PC-3 (cell line): ENCODE measurements around the gene WFDC11. TPM values are rescaled to one million over a fixed set of nuclear protein-coding genes. Genes with fewer than 3 reads are reported as not detected.

Experiments
- ATAC-seq: fragments of 200-7000 bp; cut with Tn5 transposase; 2 replicates; pipeline ENCODE4 v1.9.1; 2020; ENCODE audit warnings: mild to moderate bottlenecking, moderate library complexity
- BruUV-seq: library from RNA; stranded (reverse); fragments of 400-500 nt; replicated peaks from 2 replicates; lab custom pipeline; 2021; lab: Mats Ljungman, UMichigan
- CTCF ChIA-PET: fragments of 300-600 bp; sonication (Branson Sonifier 250); formaldehyde crosslinking; loops from one replicate; lab custom pipeline; 2022; ENCODE audit warnings: antibody characterized with exemption; lab: Charles Lee
- POLR2A ChIA-PET: fragments of 300-600 bp; sonication (Branson Sonifier 250); formaldehyde crosslinking; loops from one replicate; lab custom pipeline; 2022; ENCODE audit warnings: antibody characterized with exemption; ENCODE audit not compliant: unreplicated experiment; lab: Charles Lee
- DNase-seq: peaks from one replicate; pipeline ENCODE4 v3.0.0-alpha.2; 2015
- H2AFZ ChIP-seq: fragments of 300-600 bp; sonication (generic); 2 replicates; pipeline ENCODE4 v1.6.0; 2016; ENCODE audit warnings: antibody characterized with exemption, low read length
- H3F3A ChIP-seq: fragments of 300-600 bp; sonication (generic); one replicate; pipeline ENCODE4 v1.6.0; 2017; ENCODE audit warnings: antibody characterized with exemption, low read length, control low read depth, mild to moderate bottlenecking; ENCODE audit not compliant: unreplicated experiment
- H3K27ac ChIP-seq: fragments of 300-600 bp; sonication (generic); 2 replicates; pipeline ENCODE4 v1.5.1; 2016; ENCODE audit warnings: mild to moderate bottlenecking, low read length
- H3K27me3 ChIP-seq: fragments of 300-600 bp; sonication (generic); 2 replicates; pipeline ENCODE4 v1.6.1; 2016; ENCODE audit warnings: low read length, mixed read lengths
- H3K36me3 ChIP-seq: fragments of 300-600 bp; sonication (generic); 2 replicates; pipeline ENCODE4 v1.6.1; 2016; ENCODE audit warnings: low read depth, mixed run types, low read length, mixed read lengths
- H3K4me1 ChIP-seq: fragments of 300-600 bp; sonication (generic); 2 replicates; pipeline ENCODE4 v1.5.1; 2016; ENCODE audit warnings: low read length; ENCODE audit not compliant: insufficient read depth
- H3K4me2 ChIP-seq: fragments of 300-600 bp; sonication (generic); 2 replicates; pipeline ENCODE4 v1.6.0; 2016; ENCODE audit warnings: low read length
- H3K4me3 ChIP-seq: fragments of 300-600 bp; sonication (generic); 2 replicates; pipeline ENCODE4 v1.5.1; 2016; ENCODE audit warnings: mild to moderate bottlenecking, low read length, mixed read lengths
- H3K79me2 ChIP-seq: fragments of 300-600 bp; sonication (generic); 2 replicates; pipeline ENCODE4 v1.6.1; 2017; ENCODE audit warnings: low read length, mixed read lengths
- H3K9ac ChIP-seq: fragments of 300-600 bp; sonication (generic); 2 replicates; pipeline ENCODE4 v1.6.0; 2016; ENCODE audit warnings: mild to moderate bottlenecking, low read length
- H3K9me2 ChIP-seq: fragments of 300-600 bp; sonication (generic); replicated peaks from 2 replicates; pipeline ENCODE4 v1.6.1; 2016; ENCODE audit warnings: mixed run types, low read length, mixed read lengths
- H3K9me3 ChIP-seq: fragments of 300-600 bp; sonication (generic); 2 replicates; pipeline ENCODE4 v1.6.1; 2016; ENCODE audit warnings: low read length, mixed read lengths
- H4K20me1 ChIP-seq: fragments of 300-600 bp; sonication (generic); 2 replicates; pipeline ENCODE4 v1.6.1; 2016; ENCODE audit warnings: low read length, mixed read lengths
- CTCF ChIP-seq: fragments of 300-600 bp; sonication (generic); conservative IDR thresholded peaks from 2 replicates; pipeline ENCODE4 v1.5.1; 2017; ENCODE audit warnings: antibody characterized with exemption, low read depth, mild to moderate bottlenecking, low read length
- EZH2 ChIP-seq: fragments of 300-600 bp; sonication (generic); IDR thresholded peaks from one replicate; pipeline ENCODE4 v1.6.1; 2017; ENCODE audit warnings: antibody characterized with exemption, mild to moderate bottlenecking, low read length; ENCODE audit not compliant: unreplicated experiment
- EZH2phosphoT487 ChIP-seq: fragments of 300-600 bp; sonication (generic); IDR thresholded peaks from 2 replicates; pipeline ENCODE4 v1.6.1; 2018; ENCODE audit warnings: mild to moderate bottlenecking, antibody characterized with exemption, low read length, borderline replicate concordance
- intact Hi-C: fragments of 100-400 bp; cut with micrococcal nuclease; formaldehyde crosslinking; loops from 2 replicates; pipeline ENCODE4 v1.9.0; 2023
- total RNA-seq: library from RNA; depleted of rRNA; stranded (reverse); fragments of >200 nt; gene quantifications from 2 replicates; pipeline ENCODE4 v1.2.3, GENCODE V29; 2014

Gene WFDC11
- total RNA-seq, 1 experiment from 2014 or later, result not detected

GRCh38 chr20:45649312-45649863, 20.7 kb downstream of the WFDC11 start:
- no peaks in the 10 kb centered on the region for H3K4me1 ChIP-seq
- H3K9me2 ChIP-seq, result no peaks in the 10 kb centered on the region
- no peaks in the 10 kb centered on the region for H3K79me2 ChIP-seq
- no peak for DNase-seq
- no peaks in the 10 kb centered on the region for H3K36me3 ChIP-seq
- no peaks in the 10 kb centered on the region for H3F3A ChIP-seq
- TF ChIP-seq CTCF (no peak), EZH2 (no peak), EZH2phosphoT487 (no peak)
- intact Hi-C loops, result no loop called here
- no TSS peak for BruUV-seq
- H3K4me2 ChIP-seq, result no peak overlapping the region
- no peak overlapping the region for H2AFZ ChIP-seq
- H3K27ac ChIP-seq, result no peak overlapping the region
- no peak overlapping the region for H3K4me3 ChIP-seq
- H3K9me3 ChIP-seq, result no peaks in the 10 kb centered on the region
- no peaks in the 10 kb centered on the region for H3K27me3 ChIP-seq
- ATAC-seq, result no peak
- POLR2A ChIA-PET, result no interaction called here
- CTCF ChIA-PET, result no interaction called here
- H4K20me1 ChIP-seq, result no peaks in the 10 kb centered on the region
- no peak overlapping the region for H3K9ac ChIP-seq

- Histone ChIP-seq H4K20me1 (no peaks in the 10 kb centered on the region), H3K4me3 (no peak overlapping the region), H2AFZ (no peak overlapping the region), H3K9me3 (no peaks in the 10 kb centered on the region), H3F3A (no peaks in the 10 kb centered on the region), H3K4me2 (no peak overlapping the region), H3K9me2 (no peaks in the 10 kb centered on the region), H3K27ac (no peak overlapping the region), H3K27me3 (0 out of 2 replicates have a peak, but pooled peaks cover 5% of the 10 kb centered on the region), H3K9ac (no peak overlapping the region), H3K79me2 (no peaks in the 10 kb centered on the region), H3K4me1 (no peaks in the 10 kb centered on the region), H3K36me3 (no peaks in the 10 kb centered on the region)
- DNase-seq, result no peak
- BruUV-seq, result no TSS peak
- TF ChIP-seq EZH2phosphoT487 (no peak), CTCF (no peak), EZH2 (no peak)
- ChIA-PET CTCF (no interaction called here), POLR2A (interaction anchor here (0.5 kb wide), 1 partner anchor 18 kb away, joined by 3 read pairs; no protein-coding TSS in a partner anchor)
- ATAC-seq, result no peak
- intact Hi-C loops, result no loop called here
Measured at GRCh38 chr20:45647441-45648050, 22.5 kb downstream of the WFDC11 start.

- POLR2A ChIA-PET, result no interaction called here
- H3K36me3 ChIP-seq, result no peaks in the 10 kb centered on the region
- H3K9ac ChIP-seq, result no peak overlapping the region
Measured at GRCh38 chr20:45646875-45647274, 23.2 kb downstream of the WFDC11 start.

More at GRCh38 chr20:45646875-45647274, 23.2 kb downstream of the WFDC11 start:
- CTCF ChIA-PET, result no interaction called here
- no peaks in the 10 kb centered on the region for H3K4me1 ChIP-seq
- H3K4me2 ChIP-seq, result no peak overlapping the region
- no peak overlapping the region for H3K4me3 ChIP-seq
- no peaks in the 10 kb centered on the region for H3K79me2 ChIP-seq
- no peak overlapping the region for H2AFZ ChIP-seq
- H4K20me1 ChIP-seq, result no peaks in the 10 kb centered on the region
- no peak overlapping the region for H3K27ac ChIP-seq
- ATAC-seq (no peak), DNase-seq (no peak)
- no peaks in the 10 kb centered on the region for H3K9me3 ChIP-seq
- no peak for TF ChIP-seq EZH2phosphoT487
- no peak for TF ChIP-seq CTCF
- TF ChIP-seq EZH2, result no peak
- no peaks in the 10 kb centered on the region for H3K9me2 ChIP-seq
- H3K27me3 ChIP-seq, result 0 out of 2 replicates have a peak, but pooled peaks cover 5% of the 10 kb centered on the region
- intact Hi-C loops, result no loop called here
- no peaks in the 10 kb centered on the region for H3F3A ChIP-seq
- no TSS peak for BruUV-seq
